K562 (cell line): Measurements from ENCODE around the gene NDRG3. TPM values are rescaled to one million over a fixed set of nuclear protein-coding genes. Genes with fewer than 3 reads are reported as not detected.

Experiments used
- CCAR2 ChIP-seq: fragments of 200-400 bp; formaldehyde crosslinking; IDR thresholded peaks from 2 replicates; pipeline ENCODE4 v1.6.1; 2017; ENCODE audit warnings: mild to moderate bottlenecking, low read depth, low read length
- EP300 ChIP-seq: IDR thresholded peaks from 2 replicates; pipeline ENCODE4 v1.6.1; 2012; ENCODE audit warnings: low read length, improper control_type of control experiment
- FOXJ3 ChIP-seq: sonication (generic); formaldehyde crosslinking; IDR thresholded peaks from 2 replicates; pipeline ENCODE4 v1.4.0; 2020; ENCODE audit warnings: mild to moderate bottlenecking, missing genetic modification reagents
- NR4A1 ChIP-seq, 2 experiments: fragments of 250-450 bp in 1 of 2; fragments of 450-650 bp in 1 of 2; sonication (Bioruptor Pico) in 1 of 2; IDR thresholded peaks; 2 replicates each; pipeline versions ENCODE4 v1.4.0 to v1.6.1; 2016 to 2020; ENCODE audit warnings: mild to moderate bottlenecking in 2 of 2, missing compliant biosample characterization in 1 of 2, missing genetic modification characterization in 1 of 2, moderate library complexity in 1 of 2
- PRMT5 ChIP-seq: sonication (generic); formaldehyde crosslinking; IDR thresholded peaks from 2 replicates; pipeline ENCODE4 v1.5.0; 2020; ENCODE audit warnings: missing genetic modification reagents
- SIN3A ChIP-seq, 2 experiments: fragments of 150-350 bp in 1 of 2; IDR thresholded peaks; 2 replicates each; pipeline ENCODE4 v1.6.1; 2011 to 2016; ENCODE audit warnings: borderline replicate concordance in 2 of 2, low read depth in 2 of 2, low read length in 2 of 2, mild to moderate bottlenecking in 2 of 2, moderate library complexity in 2 of 2; ENCODE audit not compliant: control insufficient read depth in 1 of 2
- SIRT6 ChIP-seq: IDR thresholded peaks from one replicate; pipeline ENCODE4 v1.6.1; 2012; ENCODE audit warnings: low read depth, mild to moderate bottlenecking, control low read depth, inconsistent platforms, low read length, moderate library complexity
- SMC3 ChIP-seq: conservative IDR thresholded peaks from 2 replicates; pipeline ENCODE4 v1.6.1; 2011; ENCODE audit warnings: low read depth, low read length, improper control_type of control experiment; ENCODE audit not compliant: insufficient read depth
- TAL1 ChIP-seq: fragments of 450-650 bp; IDR thresholded peaks from 2 replicates; pipeline ENCODE4 v1.6.1; 2016; ENCODE audit warnings: mild to moderate bottlenecking
- ZFX ChIP-seq: sonication (generic); formaldehyde crosslinking; IDR thresholded peaks from 2 replicates; pipeline ENCODE4 v1.8.0; 2022; ENCODE audit warnings: mild to moderate bottlenecking, missing genetic modification reagents, moderate library complexity
- ZNF133 ChIP-seq: fragments of 250-450 bp; sonication (Bioruptor Pico); IDR thresholded peaks from 2 replicates; pipeline ENCODE4 v1.4.0; 2020; ENCODE audit warnings: mild to moderate bottlenecking
- ZNF668 ChIP-seq: fragments of 250-450 bp; sonication (Bioruptor Pico); IDR thresholded peaks from 2 replicates; pipeline ENCODE4 v1.8.0; 2022; ENCODE audit warnings: mild to moderate bottlenecking, inconsistent platforms
- ZNF780A ChIP-seq: fragments of 250-450 bp; sonication (Bioruptor Pico); IDR thresholded peaks from 2 replicates; pipeline ENCODE4 v1.5.0; 2021; ENCODE audit warnings: mild to moderate bottlenecking
- polyA plus RNA-seq, 8 experiments: library from polyadenylated mRNA; depleted of rRNA in 4 of 8; stranded (reverse) in 5 of 8; unstranded in 3 of 8; fragments of >200 nt; fragmentation: Nextera tagmentation in 2 of 8; fragmentation: Illumina TruSeq in 1 of 8; extraction: Ambion mirVana in 2 of 8; extraction: Trizol in 1 of 8; gene quantifications; 2 replicates each; pipeline versions ENCODE4 v1.2.1 to v1.2.3, GENCODE V29; 2011 to 2014; ENCODE audit warnings: inconsistent platforms in 1 of 8, missing spikeins in 1 of 8
- total RNA-seq, 7 experiments: library from RNA; depleted of rRNA in 6 of 7; stranded (reverse); fragments of >200 nt in 6 of 7; fragmentation: Illumina TruSeq in 2 of 7; extraction: Trizol in 2 of 7; gene quantifications; 2 replicates each; pipeline versions ENCODE4 v1.2.1 to v1.2.3, GENCODE V29; 2011 to 2021; ENCODE audit warnings: low replicate concordance in 1 of 7
- TF ChIP-seq, protein P1 (sequence below), 3 experiments: fragments of 200-800 bp in 1 of 3; sonication (Bioruptor generic) in 1 of 3; sonication (generic) in 1 of 3; formaldehyde crosslinking in 1 of 3; IDR thresholded peaks; 2 replicates each; pipeline versions ENCODE4 v1.6.1 to v1.8.0; 2016 to 2022; ENCODE audit warnings: mild to moderate bottlenecking in 2 of 3, missing compliant biosample characterization in 2 of 3, missing genetic modification characterization in 2 of 3, missing genetic modification reagents in 1 of 3
- TF ChIP-seq, protein P2 (sequence below), 3 experiments: IDR thresholded peaks in 2 of 3; conservative IDR thresholded peaks in 1 of 3; 2 replicates each; pipeline ENCODE4 v1.5.1; 2011 to 2012; ENCODE audit warnings: low read length in 3 of 3, mild to moderate bottlenecking in 3 of 3, control low read depth in 2 of 3, improper control_type of control experiment in 1 of 3, inconsistent platforms in 1 of 3, low read depth in 1 of 3, mixed read lengths in 1 of 3, moderate library complexity in 1 of 3; ENCODE audit not compliant: insufficient read depth in 2 of 3
- TF ChIP-seq, protein P3 (sequence below): fragments of 250-450 bp; sonication (Bioruptor Pico); IDR thresholded peaks from 2 replicates; pipeline ENCODE4 v1.5.0; 2020; ENCODE audit warnings: mild to moderate bottlenecking, borderline replicate concordance
- TF ChIP-seq, protein P4 (sequence below), 2 experiments: fragments of 450-650 bp; IDR thresholded peaks; 2 replicates each; pipeline ENCODE4 v1.6.1; 2016

The NDRG3 gene
- total and polyA plus RNA-seq, 9 of the 15 experiments (the other 6 are each of a cell fraction or from before 2014, with no cell fraction given): 14.6 to 39.4 (median 24.4) TPM

DNA sequence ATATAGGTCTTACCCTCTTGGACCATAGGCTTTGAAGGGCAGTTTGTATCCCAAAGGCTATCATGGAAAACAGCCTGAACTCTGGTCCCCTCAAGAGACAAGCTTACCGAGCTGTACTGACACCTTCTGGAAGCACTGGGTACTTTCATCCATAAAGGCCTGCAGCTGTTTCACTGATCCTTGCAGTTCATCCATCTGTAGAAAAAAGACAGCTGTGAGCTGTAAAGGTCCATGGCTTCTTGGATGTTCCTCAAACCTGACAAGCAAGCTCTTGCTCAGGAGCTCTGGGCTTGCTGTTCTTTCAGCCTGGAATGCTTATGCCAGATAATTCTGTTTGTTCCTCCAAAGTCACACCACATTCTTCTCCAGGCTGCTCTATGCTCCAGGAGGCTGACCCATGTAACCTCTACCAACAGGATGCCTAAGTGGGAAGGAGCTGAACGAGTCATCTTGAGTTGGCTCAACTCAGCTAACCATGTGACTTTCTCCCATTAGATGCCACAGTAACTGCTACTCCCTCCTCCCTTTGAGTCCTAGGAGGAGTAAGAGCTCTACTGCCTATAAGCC, 8.8 kb upstream of the NDRG3 start (continued):
- no peak for TF ChIP-seq NR4A1 (CRISPR knock-in tag; IDR thresholded peaks at IDR 0.05)
- TF ChIP-seq NR4A1 (tag; IDR thresholded peaks at IDR 0.05): no peak
- TF ChIP-seq EP300: no peak
- no peak for TF ChIP-seq TAL1
- no peak for TF ChIP-seq ZFX (CRISPR knock-in tag)
- TF ChIP-seq, protein P1, sequence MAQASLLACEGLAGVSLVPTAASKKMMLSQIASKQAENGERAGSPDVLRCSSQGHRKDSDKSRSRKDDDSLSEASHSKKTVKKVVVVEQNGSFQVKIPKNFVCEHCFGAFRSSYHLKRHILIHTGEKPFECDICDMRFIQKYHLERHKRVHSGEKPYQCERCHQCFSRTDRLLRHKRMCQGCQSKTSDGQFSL (CRISPR knock-in tag; IDR thresholded peaks at IDR 0.05): no peak
- TF ChIP-seq, protein P1 (tag; IDR thresholded peaks at IDR 0.05): no peak
- peak; percentile 59; the same call in 1 of the 2 replicates for TF ChIP-seq SMC3
- TF ChIP-seq ZNF668: no peak
- no peak for TF ChIP-seq PRMT5 (CRISPR knock-in tag)
- TF ChIP-seq, protein P2, sequence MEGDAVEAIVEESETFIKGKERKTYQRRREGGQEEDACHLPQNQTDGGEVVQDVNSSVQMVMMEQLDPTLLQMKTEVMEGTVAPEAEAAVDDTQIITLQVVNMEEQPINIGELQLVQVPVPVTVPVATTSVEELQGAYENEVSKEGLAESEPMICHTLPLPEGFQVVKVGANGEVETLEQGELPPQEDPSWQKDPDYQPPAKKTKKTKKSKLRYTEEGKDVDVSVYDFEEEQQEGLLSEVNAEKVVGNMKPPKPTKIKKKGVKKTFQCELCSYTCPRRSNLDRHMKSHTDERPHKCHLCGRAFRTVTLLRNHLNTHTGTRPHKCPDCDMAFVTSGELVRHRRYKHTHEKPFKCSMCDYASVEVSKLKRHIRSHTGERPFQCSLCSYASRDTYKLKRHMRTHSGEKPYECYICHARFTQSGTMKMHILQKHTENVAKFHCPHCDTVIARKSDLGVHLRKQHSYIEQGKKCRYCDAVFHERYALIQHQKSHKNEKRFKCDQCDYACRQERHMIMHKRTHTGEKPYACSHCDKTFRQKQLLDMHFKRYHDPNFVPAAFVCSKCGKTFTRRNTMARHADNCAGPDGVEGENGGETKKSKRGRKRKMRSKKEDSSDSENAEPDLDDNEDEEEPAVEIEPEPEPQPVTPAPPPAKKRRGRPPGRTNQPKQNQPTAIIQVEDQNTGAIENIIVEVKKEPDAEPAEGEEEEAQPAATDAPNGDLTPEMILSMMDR (IDR thresholded peaks at IDR 0.05 in 2 of 3, conservative IDR thresholded peaks at IDR 0.05 in 1 of 3; ENCODE audit: insufficient read depth in 2 of 3, low read depth in 1 of 3, low read length in 3 of 3): peak; percentile 73 to 82 (median 75)
- no peak for TF ChIP-seq FOXJ3 (CRISPR knock-in tag)
- no peak for TF ChIP-seq ZNF780A (CRISPR knock-in tag)
- TF ChIP-seq, protein P3, sequence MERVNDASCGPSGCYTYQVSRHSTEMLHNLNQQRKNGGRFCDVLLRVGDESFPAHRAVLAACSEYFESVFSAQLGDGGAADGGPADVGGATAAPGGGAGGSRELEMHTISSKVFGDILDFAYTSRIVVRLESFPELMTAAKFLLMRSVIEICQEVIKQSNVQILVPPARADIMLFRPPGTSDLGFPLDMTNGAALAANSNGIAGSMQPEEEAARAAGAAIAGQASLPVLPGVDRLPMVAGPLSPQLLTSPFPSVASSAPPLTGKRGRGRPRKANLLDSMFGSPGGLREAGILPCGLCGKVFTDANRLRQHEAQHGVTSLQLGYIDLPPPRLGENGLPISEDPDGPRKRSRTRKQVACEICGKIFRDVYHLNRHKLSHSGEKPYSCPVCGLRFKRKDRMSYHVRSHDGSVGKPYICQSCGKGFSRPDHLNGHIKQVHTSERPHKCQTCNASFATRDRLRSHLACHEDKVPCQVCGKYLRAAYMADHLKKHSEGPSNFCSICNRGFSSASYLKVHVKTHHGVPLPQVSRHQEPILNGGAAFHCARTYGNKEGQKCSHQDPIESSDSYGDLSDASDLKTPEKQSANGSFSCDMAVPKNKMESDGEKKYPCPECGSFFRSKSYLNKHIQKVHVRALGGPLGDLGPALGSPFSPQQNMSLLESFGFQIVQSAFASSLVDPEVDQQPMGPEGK (CRISPR knock-in tag): no peak
- no peak for TF ChIP-seq CCAR2
- TF ChIP-seq, protein P4, sequence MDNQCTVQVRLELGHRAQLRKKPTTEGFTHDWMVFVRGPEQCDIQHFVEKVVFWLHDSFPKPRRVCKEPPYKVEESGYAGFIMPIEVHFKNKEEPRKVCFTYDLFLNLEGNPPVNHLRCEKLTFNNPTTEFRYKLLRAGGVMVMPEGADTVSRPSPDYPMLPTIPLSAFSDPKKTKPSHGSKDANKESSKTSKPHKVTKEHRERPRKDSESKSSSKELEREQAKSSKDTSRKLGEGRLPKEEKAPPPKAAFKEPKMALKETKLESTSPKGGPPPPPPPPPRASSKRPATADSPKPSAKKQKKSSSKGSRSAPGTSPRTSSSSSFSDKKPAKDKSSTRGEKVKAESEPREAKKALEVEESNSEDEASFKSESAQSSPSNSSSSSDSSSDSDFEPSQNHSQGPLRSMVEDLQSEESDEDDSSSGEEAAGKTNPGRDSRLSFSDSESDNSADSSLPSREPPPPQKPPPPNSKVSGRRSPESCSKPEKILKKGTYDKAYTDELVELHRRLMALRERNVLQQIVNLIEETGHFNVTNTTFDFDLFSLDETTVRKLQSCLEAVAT (IDR thresholded peaks at IDR 0.05): no peak
- no peak for TF ChIP-seq SIN3A (IDR thresholded peaks at IDR 0.05; ENCODE audit: borderline replicate concordance in 2 of 2, control insufficient read depth in 1 of 2, low read depth in 2 of 2, low read length in 2 of 2)
- TF ChIP-seq ZNF133 (CRISPR knock-in tag): no peak
- TF ChIP-seq SIRT6: no peak
